Astrocyte of the cerebellum (primary cell): ENCODE measurements around the gene CYP39A1.
"Not testable (repeated sequence)": the region's sequence is repeated elsewhere in the genome, so short reads cannot be mapped to it uniquely, and the experiment has no call there.

Source experiments
- DNase-seq: peaks from one replicate; pipeline ENCODE4 v3.0.0-alpha.2; 2011; ENCODE audit warnings: low read depth
- H3K4me3 ChIP-seq: 2 replicates; pipeline ENCODE4 v1.5.1; 2011; ENCODE audit warnings: mild to moderate bottlenecking, low read depth, low read length, moderate library complexity
- in situ Hi-C: cut with HindIII; loops from 2 replicates; pipeline ENCODE4 v1.10.0; 2017; ENCODE audit warnings: low sequenced_read_pairs
- TF ChIP-seq, protein P1 (sequence below): IDR thresholded peaks from 2 replicates; pipeline ENCODE4 v1.5.1; 2012; ENCODE audit warnings: low read length, low read depth, moderate library complexity, mild to moderate bottlenecking; ENCODE audit errors: missing control alignments

CYP39A1 gene

DNA sequence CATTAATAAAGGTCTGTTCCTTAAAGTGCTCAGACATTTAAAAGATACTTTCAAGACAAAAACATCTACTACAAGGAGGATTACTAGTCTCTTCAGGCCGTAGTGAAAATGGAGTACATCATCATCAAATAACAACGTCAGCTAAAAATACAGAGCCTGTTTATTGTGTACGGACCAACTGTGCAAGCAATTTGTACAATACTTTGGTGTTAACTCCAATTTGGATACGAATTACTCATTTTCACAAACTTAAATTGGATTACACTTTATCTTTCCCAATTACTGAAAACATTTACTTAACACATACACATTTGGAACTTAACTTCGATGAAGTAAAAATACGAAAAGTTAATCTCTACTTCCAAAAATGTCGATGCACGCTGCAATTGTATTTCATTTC, 802 bp downstream of the CYP39A1 start:
- in situ Hi-C loops = no loop called here
- TF ChIP-seq, protein P1, sequence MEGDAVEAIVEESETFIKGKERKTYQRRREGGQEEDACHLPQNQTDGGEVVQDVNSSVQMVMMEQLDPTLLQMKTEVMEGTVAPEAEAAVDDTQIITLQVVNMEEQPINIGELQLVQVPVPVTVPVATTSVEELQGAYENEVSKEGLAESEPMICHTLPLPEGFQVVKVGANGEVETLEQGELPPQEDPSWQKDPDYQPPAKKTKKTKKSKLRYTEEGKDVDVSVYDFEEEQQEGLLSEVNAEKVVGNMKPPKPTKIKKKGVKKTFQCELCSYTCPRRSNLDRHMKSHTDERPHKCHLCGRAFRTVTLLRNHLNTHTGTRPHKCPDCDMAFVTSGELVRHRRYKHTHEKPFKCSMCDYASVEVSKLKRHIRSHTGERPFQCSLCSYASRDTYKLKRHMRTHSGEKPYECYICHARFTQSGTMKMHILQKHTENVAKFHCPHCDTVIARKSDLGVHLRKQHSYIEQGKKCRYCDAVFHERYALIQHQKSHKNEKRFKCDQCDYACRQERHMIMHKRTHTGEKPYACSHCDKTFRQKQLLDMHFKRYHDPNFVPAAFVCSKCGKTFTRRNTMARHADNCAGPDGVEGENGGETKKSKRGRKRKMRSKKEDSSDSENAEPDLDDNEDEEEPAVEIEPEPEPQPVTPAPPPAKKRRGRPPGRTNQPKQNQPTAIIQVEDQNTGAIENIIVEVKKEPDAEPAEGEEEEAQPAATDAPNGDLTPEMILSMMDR = no peak
- no peak for DNase-seq
- H3K4me3 ChIP-seq = peak overlapping the region; percentile 74

DNA sequence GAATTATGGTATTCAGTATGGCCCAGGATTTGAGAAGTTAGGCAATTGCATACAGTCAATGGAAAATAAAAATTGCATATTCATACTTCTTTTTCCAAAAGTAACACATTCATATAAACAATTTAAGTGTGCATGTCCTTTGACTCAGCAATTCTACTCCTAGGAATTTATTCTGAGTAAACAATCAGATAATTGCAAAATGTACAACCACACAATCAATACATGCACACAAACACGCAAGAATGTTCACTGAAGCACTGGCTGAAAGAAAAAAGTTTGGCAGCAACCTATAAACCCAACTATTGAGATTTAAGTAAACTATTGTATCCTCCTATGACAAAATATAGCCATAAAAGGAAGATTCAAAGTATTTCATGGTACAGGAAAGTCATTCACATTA, 1.6 kb downstream of the CYP39A1 start:
- no peak for DNase-seq
- TF ChIP-seq, protein P1 = no peak
- in situ Hi-C loops = no loop called here
- H3K4me3 ChIP-seq = peak overlapping the region; percentile 1

DNA sequence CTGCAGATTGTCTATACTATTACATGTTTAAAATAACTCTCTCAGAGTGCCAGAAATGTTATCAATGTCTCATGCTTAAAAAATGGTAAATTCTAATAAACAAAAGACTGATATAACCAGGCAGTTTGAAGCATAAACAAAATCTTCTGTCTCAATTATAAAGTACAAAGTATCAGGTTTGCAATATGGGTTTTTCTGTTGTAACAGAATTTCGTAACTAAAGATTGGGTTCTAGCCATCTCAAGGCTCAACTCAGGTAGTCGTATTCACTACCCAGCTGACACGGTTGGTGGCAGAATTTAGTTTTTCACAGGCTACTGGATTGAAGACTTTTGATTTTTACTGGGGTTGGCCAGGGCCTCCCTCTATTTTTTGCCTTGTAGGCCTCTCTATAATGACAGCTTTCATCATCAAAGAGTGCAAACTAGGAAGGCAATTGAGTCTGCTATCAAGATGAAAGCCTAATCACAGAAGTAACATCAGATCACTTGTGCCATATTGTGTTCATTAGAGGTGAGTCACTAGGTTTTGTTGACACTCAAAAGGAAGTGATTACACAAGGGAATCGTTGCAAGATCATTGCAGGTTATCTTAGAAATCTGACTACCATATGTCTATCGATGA, 3.6 kb downstream of the CYP39A1 start:
- in situ Hi-C loops = no loop called here
- TF ChIP-seq, protein P1 = no peak
- no peak for DNase-seq
- no peak overlapping the region for H3K4me3 ChIP-seq

DNA sequence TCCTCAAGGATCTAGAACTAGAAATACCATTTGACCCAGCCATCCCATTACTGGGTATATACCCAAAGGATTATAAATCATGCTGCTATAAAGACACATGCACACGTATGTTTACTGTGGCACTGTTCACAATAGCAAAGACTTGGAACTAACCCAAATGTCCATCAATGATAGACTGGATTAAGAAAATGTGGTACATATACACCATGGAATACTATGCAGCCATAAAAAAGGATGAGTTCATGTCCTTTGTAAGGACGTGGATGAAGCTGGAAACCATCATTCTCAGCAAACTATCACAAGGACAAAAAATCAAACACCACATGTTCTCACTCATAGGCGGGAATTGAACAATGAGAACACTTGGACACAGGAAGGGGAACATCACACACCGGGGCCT, 4.5 kb downstream of the CYP39A1 start:
- DNase-seq, in situ Hi-C loops, H3K4me3 ChIP-seq: not testable (repeated sequence)

- no peak overlapping the region for H3K4me3 ChIP-seq
- no peak for DNase-seq
- TF ChIP-seq, protein P1 = no peak
- in situ Hi-C loops = no loop called here
Measured at GRCh38 chr6:46645265-46645664, 7.4 kb downstream of the CYP39A1 start.

- in situ Hi-C loops = no loop called here
- H3K4me3 ChIP-seq = no peak overlapping the region
- TF ChIP-seq, protein P1 = no peak
- no peak for DNase-seq
Measured at GRCh38 chr6:46642928-46643751, 9.5 kb downstream of the CYP39A1 start.

- in situ Hi-C loops = no loop called here
- TF ChIP-seq, protein P1 = no peak
- no peak overlapping the region for H3K4me3 ChIP-seq
- DNase-seq = no peak
Measured at GRCh38 chr6:46638650-46639049, 14.0 kb downstream of the CYP39A1 start.
